Transverse colon (tissue), 3 donors: Measurements from ENCODE around the gene FAM78B.

ENCODE experiments used
- EP300 ChIP-seq: sonication (generic); formaldehyde crosslinking; IDR thresholded peaks from one replicate; pipeline ENCODE4 v1.6.1; 2017; ENCODE audit warnings: antibody characterized with exemption, low read depth
- POLR2A ChIP-seq: fragments of 450-650 bp; IDR thresholded peaks from one replicate; pipeline ENCODE4 v1.6.1; 2016; ENCODE audit warnings: antibody characterized with exemption, mild to moderate bottlenecking, moderate library complexity
- TF ChIP-seq, protein P1 (sequence below), 5 experiments: fragments of 200-600 bp in 3 of 5; fragments of 450-650 bp in 2 of 5; sonication (generic) in 3 of 5; IDR thresholded peaks; 1 replicate in 2 of 5; 2 replicates in 3 of 5; pipeline ENCODE4 v1.5.1; 2016 to 2017; ENCODE audit warnings: antibody characterized with exemption in 5 of 5, inconsistent platforms in 3 of 5, mild to moderate bottlenecking in 2 of 5, moderate library complexity in 1 of 5

DNA sequence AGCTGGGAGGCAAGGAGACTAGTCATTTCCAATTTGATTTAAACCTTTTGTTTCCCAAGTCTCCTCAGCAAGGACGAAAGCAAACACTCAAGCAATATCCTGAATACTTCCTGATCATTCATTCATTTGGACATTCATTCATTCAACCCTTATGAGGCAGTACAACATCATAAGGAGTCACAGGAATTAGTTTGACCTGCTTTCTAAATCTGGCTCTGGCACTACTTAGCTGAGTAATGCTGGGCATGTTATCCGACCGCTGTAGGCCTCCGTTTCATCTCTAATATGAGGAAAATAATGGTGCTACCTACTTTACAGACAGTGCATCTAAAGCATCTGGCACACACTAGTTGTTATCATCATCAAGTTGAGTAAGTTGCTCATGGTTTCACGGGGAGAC is 11.7 kb downstream of the FAM78B start:
- no peak for TF ChIP-seq EP300
- TF ChIP-seq, protein P1, sequence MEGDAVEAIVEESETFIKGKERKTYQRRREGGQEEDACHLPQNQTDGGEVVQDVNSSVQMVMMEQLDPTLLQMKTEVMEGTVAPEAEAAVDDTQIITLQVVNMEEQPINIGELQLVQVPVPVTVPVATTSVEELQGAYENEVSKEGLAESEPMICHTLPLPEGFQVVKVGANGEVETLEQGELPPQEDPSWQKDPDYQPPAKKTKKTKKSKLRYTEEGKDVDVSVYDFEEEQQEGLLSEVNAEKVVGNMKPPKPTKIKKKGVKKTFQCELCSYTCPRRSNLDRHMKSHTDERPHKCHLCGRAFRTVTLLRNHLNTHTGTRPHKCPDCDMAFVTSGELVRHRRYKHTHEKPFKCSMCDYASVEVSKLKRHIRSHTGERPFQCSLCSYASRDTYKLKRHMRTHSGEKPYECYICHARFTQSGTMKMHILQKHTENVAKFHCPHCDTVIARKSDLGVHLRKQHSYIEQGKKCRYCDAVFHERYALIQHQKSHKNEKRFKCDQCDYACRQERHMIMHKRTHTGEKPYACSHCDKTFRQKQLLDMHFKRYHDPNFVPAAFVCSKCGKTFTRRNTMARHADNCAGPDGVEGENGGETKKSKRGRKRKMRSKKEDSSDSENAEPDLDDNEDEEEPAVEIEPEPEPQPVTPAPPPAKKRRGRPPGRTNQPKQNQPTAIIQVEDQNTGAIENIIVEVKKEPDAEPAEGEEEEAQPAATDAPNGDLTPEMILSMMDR (IDR thresholded peaks at IDR 0.05) = no peak
- no peak for TF ChIP-seq POLR2A
